Measurements from ENCODE around the gene CNBP.
"Not testable (repeated sequence)": the region's sequence is repeated elsewhere in the genome, so short reads cannot be mapped to it uniquely, and the experiment has no call there.

CNBP gene

DNA sequence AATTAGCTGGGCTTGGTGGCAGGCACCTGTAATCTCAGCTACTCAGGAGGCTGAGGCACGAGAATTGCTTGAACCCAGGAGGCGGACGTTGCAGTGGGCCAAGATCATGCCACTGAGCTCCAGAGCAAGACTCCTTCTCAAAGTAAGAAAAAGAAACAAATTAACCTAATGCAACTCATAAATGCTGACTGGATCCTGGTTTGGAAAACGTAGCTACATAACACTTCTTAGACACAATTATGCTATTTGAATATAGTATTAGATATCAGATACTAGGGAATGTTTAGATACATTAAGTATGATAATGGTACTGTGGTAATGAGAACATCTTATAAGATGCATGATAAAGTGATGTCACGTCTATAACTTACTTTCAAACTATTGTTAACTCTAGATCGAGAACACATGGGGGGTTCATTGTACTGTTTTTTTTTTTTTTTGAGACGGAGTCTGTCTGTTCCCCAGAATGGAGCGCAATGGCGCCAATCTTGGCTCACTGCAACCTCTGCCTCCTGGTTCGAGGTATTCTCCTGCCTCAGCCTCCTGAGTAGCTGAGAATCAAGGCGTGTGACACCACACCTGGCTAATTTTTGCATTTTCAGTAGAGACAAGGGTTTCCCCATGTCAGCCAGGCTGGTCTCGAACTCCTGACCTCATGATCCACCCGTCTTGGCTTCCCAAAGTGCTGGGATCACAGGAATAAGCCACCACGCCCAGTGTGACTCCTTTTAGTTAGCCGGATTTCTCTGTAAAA, 16.9 kb downstream of the CNBP start:
- Mint-ChIP-seq H3K27me3 (ENCODE audit: low read depth) (no peaks in the 10 kb centered on the region), H3K4me3 (no peak overlapping the region), H3K9me3 (no peaks in the 10 kb centered on the region), H3K4me1 (peaks cover 16% of the 10 kb centered on the region), H3K27ac (no peak overlapping the region), H3K36me3 (ENCODE audit: low read depth) (peaks cover 50% of the 10 kb centered on the region)
- TF ChIP-seq, protein P1, sequence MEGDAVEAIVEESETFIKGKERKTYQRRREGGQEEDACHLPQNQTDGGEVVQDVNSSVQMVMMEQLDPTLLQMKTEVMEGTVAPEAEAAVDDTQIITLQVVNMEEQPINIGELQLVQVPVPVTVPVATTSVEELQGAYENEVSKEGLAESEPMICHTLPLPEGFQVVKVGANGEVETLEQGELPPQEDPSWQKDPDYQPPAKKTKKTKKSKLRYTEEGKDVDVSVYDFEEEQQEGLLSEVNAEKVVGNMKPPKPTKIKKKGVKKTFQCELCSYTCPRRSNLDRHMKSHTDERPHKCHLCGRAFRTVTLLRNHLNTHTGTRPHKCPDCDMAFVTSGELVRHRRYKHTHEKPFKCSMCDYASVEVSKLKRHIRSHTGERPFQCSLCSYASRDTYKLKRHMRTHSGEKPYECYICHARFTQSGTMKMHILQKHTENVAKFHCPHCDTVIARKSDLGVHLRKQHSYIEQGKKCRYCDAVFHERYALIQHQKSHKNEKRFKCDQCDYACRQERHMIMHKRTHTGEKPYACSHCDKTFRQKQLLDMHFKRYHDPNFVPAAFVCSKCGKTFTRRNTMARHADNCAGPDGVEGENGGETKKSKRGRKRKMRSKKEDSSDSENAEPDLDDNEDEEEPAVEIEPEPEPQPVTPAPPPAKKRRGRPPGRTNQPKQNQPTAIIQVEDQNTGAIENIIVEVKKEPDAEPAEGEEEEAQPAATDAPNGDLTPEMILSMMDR (IDR thresholded peaks at IDR 0.05; ENCODE audit: unreplicated experiment in 3 of 3) = no peak

- H3K27ac Mint-ChIP-seq; H3K9me3 Mint-ChIP-seq; H3K27me3 Mint-ChIP-seq (ENCODE audit: low read depth); H3K4me3 Mint-ChIP-seq: not testable (repeated sequence)
- Mint-ChIP-seq H3K4me1 (peaks cover 17% of the 10 kb centered on the region), H3K36me3 (ENCODE audit: low read depth) (peaks cover 40% of the 10 kb centered on the region)
Observed at GRCh38 chr3:129165594-129165993, 18.1 kb downstream of the CNBP start.

GRCh38 chr3:129164500-129164899, 19.2 kb downstream of the CNBP start:
- Mint-ChIP-seq H3K27ac (no peak overlapping the region), H3K4me1 (peaks cover 27% of the 10 kb centered on the region)

DNA sequence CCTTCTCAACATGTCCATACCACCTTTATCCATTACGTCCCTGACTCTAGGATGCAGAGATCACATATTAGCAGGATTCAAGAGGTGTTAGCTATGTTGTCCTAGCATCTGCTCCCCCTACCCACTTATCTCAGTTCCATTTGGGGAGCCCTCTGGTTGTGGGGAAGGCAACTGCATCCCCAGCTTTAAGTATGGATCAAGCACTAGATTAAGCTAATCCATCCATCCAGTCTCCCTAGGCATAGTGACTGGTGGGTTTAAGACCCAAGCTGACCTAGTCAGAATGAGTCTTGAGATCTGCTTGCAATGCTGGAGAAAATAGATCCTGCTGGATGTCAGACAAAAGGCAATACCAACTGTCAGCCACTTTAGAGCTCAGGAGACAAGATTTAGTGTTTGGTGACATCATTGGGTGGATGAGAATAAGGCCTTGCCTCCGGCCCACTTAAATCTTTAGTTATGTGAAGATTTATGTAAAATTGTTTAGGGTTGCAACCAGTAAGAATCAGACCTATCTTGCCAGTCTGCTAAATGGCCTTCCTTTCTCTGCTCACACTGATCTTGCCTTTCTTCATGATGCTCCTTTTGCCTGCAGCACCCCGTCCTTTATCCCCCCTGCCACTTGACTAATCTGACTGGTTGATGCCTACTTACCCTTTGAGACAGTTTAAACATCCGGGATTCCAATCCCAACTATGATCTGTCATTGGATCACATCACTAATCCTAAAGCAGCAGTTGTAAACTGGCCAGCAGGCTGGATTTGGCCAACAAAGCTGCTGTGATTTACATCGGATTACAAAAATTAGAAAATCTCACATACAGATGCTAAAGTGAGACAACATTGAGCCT, 20.7 kb downstream of the CNBP start:
- no peaks in the 10 kb centered on the region for H3K9me3 Mint-ChIP-seq
- peaks cover 35% of the 10 kb centered on the region for H3K4me1 Mint-ChIP-seq
- H3K27ac Mint-ChIP-seq = peak overlapping the region; percentile 28 to 100 (median 100)
- no peaks in the 10 kb centered on the region for H3K27me3 Mint-ChIP-seq (ENCODE audit: low read depth)
- TF ChIP-seq, protein P1 (IDR thresholded peaks at IDR 0.05; ENCODE audit: unreplicated experiment in 3 of 3) = no peak
- peaks cover 31% of the 10 kb centered on the region for H3K36me3 Mint-ChIP-seq (ENCODE audit: low read depth)
- peak overlapping the region; percentile 90 to 98 (median 94) for H3K4me3 Mint-ChIP-seq

More at GRCh38 chr3:129164500-129164899, 19.2 kb downstream of the CNBP start:
- Mint-ChIP-seq H3K4me3 (peak overlapping the region in 2 of 3 experiments; percentile 14 to 30), H3K9me3 (no peaks in the 10 kb centered on the region), H3K27me3 (ENCODE audit: low read depth) (no peaks in the 10 kb centered on the region), H3K36me3 (ENCODE audit: low read depth) (peaks cover 29% of the 10 kb centered on the region)
- TF ChIP-seq, protein P1 (IDR thresholded peaks at IDR 0.05; ENCODE audit: unreplicated experiment in 3 of 3) = no peak

DNA sequence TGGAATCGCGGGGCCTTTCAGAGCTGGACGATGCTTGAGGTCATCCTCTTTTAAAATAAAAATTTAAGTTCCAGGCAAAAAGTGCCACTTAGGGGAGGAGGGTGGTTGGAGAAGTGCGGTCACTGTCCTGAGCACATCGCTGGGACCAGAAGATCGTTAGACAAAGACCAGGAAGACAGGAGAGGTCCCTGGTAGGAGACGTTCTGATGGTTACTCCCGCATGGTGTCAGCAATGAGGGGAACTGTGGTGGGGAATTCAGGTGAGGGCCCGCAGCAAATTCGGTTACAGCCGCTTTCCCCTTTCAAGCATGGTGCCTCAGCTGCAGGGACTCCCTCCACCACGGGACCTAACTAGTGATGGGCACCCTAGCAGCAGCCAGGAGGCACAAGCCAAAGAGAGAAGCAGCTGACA, 21.8 kb downstream of the CNBP start:
- Mint-ChIP-seq H3K4me3 (peak overlapping the region; percentile 90 to 98 (median 94)), H3K36me3 (ENCODE audit: low read depth) (peaks cover 21% of the 10 kb centered on the region), H3K27me3 (ENCODE audit: low read depth) (no peaks in the 10 kb centered on the region), H3K27ac (peak overlapping the region; percentile 100), H3K9me3 (no peaks in the 10 kb centered on the region), H3K4me1 (peaks cover 35% of the 10 kb centered on the region)
- TF ChIP-seq, protein P1 (IDR thresholded peaks at IDR 0.05; ENCODE audit: unreplicated experiment in 3 of 3) = peak in 2 of 3 experiments; percentile 4 to 11

All from nephron (organoid).